GM21723 (cell line): Measurements from ENCODE around the gene STX4.

Experiments
- ATAC-seq: cut with Tn5 transposase; IDR thresholded peaks from one replicate; pipeline ENCODE4 v1.9.1; 2021; ENCODE audit warnings: mild to moderate bottlenecking, moderate library complexity; ENCODE audit not compliant: unreplicated experiment

The STX4 gene

DNA sequence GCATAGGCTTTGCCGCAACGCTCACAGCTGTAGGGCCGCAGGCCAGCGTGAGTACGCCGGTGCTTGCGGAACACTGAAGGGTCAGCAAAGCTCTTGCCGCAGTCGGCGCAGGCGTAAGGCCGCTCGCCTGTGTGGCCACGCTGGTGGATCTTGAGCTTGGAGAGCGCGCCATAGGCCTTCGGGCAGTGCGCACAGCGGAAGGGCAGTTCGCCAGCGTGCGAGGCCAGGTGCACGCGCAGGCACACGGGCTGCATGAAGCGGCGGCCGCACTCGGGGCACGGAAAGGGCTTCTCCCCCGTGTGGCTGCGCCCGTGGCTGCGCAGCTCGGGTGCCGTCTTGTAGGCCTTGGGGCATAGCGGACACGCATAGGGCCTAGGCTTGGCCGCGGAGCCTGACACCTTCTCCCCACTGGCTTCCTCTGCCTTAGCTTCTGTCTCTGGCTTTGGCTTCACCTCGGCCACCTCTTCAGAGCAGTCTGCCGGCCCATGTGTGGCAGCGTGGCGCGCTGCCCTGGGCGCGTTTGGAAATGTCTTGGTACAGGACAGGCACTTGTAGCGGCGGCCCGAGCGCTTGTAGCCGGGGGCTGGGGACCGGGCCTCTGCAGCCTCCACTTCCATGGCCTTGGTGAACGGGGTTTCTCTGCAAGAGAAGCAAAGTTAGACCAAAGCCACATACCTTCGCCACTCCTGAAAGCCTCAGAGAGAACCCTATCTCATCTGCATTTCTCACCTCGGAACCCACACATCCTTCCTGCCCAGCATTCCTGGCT lies 30.7 kb downstream of the STX4 start:
- no peak for ATAC-seq

- no peak for ATAC-seq
Measured at GRCh38 chr16:31064882-31065461, 31.6 kb downstream of the STX4 start.

- ATAC-seq, result no peak
Measured at GRCh38 chr16:31067342-31067741, 34.0 kb downstream of the STX4 start.

DNA sequence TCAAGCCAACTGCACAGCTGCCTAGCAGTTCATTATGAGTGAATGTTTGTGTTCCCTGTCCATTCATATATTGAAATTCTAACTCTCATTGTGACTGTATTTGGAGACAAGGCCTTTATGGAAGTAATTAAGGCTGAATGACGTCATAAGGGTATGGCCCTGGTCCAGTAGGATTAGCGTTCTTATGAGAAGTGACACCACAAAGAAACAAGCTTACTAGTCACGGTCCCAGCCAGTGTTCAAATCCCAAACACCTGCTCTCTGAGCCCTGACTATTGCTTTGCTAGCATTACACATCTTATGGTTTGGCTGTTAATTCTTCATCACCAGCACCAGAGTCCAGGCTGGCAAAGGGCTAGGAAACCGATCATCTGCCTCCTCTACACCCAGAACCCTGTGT lies 38.5 kb downstream of the STX4 start:
- no peak for ATAC-seq

DNA sequence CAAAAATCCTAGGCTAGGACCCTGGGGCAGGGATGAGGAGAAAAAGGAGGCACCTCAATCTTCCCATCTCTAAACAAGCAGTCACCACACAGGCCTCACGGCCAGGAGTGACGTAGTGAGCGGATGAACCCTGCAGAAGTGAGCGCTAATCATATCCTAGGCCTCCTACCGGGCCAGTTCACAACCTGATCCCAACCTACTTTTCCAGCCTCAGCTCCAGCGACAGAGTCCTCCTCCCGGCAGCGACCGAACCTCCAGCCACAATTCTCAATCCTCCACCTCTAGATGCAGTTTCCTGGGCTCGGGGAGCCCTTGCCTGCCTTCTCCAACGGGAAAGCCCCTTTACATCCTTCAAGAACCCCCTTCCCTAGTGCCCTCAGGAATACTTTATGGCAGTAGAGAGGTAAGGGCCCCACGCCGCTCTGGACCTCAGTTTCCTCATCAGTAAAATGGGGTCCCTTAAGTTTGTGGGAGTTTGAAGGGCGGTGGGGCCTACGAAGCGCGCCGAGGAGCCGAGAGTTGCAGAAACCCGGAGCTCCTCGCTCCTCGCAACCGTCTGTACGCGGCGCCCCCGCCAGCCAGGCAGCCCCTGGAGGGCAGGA lies 39.3 kb downstream of the STX4 start:
- peak; percentile 1 for ATAC-seq

DNA sequence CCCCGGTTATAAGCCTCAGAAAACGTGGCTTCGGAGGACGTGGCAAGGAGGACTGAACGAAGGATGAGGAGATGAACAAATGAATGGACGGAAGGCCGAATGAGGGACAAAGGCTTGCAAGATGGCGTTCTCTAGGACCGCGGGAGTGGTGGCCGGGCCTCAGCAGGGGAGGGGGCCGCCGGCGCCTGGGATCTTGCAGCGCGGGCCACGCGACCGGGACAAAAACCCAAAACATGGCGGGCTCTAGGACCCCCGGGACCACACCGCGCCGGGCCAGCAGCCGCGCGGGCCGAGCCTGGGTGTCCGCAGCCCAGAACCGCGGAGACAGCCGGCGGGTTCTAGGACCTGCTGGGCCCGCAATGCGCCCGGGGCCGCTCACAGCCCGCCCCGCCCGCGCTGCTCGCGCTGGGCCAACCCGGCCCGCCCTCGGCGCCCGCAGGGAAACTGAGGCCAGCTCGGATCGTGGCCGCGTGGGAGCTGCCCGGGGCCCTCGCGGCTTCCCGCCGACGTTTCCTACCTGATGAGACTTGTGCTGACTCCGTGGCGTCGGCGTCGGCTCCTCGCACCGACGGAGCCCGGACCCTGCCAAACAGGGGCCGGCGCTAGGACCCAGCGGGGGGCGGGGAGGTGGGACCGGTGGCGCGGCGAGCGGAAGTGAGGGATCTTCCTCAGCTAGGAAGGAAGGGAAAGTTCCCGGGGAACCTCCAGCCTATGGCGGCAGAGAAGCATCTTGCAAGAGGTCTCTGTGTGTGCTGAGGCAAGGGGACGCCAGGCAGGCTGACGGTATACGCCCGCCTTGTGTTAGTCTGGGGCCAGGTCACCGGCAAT lies 40.0 kb downstream of the STX4 start:
- ATAC-seq, result peak; percentile 58

DNA sequence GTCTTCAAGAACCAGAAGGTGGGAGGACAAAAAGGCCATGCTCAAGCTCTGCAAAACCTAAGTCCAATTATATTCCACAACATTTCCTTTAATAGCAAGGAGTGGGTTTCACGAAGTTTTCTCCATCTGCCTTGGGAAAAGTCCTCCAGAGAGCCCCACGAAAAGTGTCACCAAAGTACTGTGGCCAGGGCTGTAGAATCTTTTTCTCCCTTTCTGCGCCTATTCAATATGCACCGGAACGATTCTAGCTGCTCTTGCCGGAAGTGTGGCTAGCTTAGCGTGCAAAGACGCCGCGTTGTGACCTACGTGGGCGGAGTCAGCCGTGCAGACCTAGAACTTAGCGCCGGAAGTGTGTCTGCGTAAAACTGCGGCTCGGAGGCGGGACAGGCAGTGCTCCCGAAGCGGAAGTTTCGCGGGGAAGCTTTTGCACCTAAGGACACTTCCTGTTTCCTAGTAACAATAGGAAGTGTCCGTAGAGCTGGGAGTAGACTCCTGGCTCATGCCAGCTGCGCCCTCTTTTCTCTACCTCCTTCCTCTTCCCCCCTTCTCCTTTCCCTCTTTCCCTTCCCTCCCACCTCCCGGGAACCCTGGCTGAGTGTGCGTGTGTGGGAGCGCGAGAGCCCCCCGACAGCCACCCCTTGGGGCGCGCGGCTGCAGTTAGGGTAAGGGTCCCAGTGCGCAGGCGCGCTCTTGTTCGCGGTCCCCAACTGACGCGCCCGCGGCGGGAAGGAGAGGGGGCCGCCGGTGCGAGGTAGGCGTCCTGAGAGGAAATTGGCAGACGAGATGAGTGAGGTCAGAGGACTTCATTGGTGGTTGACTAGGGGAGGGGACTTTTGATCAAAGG lies 40.8 kb downstream of the STX4 start, which contains the start of the genes ZNF646 and ZNF668:
TSS of gene ZNF646 (plus strand) at position 453 of the 844 bp plus-strand sequence. CDS start 1,903 bp downstream, outside the sequence.
TSS of gene ZNF668 (minus strand) at position 271 of the 844 bp plus-strand sequence. CDS start 9,781 bp downstream, outside the sequence.
- peak; percentile 78 for ATAC-seq

DNA sequence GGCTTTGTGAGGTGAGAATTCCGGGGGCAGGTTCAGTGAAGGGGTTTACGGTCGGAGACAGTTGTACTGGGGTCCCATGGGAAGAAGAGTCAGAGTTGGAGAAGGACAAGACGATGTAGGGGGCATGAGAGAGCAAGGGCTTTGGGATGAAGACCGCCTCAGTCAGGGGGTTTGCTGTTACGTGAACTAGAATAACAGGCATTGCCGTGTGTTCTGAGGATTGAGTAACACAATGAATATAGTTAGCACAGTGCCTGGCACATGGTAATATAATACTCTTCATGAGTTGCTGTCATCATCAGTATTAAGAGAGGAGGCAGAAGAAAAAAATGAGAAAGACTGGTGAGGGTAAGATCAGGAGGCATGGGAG lies 41.4 kb downstream of the STX4 start:
- no peak for ATAC-seq

DNA sequence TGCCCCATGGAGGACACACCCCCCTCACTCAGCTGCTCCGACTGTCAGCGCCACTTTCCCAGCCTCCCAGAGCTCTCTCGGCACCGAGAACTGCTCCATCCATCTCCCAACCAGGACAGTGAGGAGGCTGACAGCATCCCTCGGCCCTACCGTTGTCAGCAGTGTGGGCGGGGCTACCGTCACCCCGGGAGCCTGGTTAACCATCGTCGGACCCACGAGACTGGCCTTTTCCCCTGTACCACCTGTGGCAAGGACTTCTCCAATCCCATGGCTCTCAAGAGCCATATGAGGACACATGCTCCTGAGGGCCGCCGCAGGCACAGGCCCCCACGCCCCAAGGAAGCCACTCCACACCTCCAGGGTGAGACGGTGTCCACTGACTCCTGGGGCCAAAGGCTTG lies 43.0 kb downstream of the STX4 start:
- ATAC-seq, result no peak

- no peak for ATAC-seq
Measured at GRCh38 chr16:31077024-31077423, 43.7 kb downstream of the STX4 start.

GRCh38 chr16:31077592-31078396 lies 44.4 kb downstream of the STX4 start:
- no peak for ATAC-seq

DNA sequence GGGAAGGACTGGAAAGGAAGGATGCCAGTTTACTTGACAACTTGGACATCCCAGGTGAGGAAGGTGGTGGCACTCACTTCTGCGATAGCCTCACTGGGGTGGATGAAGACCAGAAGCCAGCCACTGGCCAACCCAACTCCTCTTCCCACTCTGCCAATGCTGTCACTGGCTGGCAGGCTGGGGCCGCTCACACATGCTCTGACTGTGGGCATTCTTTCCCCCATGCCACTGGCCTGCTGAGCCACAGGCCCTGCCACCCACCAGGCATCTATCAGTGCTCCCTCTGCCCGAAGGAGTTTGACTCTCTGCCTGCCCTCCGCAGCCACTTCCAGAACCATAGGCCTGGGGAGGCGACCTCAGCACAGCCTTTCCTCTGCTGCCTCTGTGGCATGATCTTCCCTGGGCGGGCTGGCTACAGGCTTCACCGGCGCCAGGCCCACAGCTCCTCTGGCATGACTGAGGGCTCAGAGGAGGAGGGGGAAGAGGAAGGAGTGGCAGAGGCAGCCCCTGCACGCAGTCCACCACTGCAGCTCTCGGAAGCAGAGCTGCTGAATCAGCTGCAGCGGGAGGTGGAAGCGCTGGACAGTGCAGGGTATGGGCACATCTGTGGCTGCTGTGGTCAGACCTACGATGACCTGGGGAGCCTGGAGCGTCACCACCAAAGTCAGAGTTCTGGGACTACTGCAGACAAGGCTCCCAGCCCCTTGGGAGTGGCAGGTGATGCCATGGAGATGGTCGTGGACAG lies 45.4 kb downstream of the STX4 start:
- no peak for ATAC-seq

- ATAC-seq, result no peak
Measured at GRCh38 chr16:31079342-31079944, 46.1 kb downstream of the STX4 start.

DNA sequence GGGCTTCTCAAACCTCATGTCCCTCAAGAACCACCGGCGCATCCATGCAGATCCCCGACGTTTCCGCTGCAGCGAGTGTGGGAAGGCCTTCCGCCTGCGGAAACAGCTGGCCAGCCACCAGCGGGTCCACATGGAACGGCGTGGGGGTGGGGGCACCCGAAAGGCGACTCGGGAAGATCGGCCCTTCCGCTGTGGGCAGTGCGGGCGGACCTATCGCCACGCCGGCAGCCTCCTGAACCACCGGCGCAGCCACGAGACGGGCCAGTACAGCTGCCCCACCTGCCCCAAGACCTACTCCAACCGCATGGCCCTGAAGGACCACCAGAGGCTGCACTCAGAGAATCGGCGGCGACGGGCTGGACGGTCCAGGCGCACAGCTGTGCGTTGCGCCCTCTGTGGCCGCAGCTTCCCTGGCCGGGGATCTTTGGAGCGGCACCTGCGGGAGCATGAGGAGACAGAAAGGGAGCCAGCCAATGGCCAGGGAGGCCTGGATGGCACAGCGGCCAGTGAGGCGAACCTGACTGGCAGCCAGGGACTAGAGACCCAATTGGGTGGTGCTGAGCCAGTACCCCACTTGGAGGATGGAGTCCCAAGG lies 46.8 kb downstream of the STX4 start:
- no peak for ATAC-seq

- no peak for ATAC-seq
Measured at GRCh38 chr16:31080756-31081419, 47.5 kb downstream of the STX4 start.

DNA sequence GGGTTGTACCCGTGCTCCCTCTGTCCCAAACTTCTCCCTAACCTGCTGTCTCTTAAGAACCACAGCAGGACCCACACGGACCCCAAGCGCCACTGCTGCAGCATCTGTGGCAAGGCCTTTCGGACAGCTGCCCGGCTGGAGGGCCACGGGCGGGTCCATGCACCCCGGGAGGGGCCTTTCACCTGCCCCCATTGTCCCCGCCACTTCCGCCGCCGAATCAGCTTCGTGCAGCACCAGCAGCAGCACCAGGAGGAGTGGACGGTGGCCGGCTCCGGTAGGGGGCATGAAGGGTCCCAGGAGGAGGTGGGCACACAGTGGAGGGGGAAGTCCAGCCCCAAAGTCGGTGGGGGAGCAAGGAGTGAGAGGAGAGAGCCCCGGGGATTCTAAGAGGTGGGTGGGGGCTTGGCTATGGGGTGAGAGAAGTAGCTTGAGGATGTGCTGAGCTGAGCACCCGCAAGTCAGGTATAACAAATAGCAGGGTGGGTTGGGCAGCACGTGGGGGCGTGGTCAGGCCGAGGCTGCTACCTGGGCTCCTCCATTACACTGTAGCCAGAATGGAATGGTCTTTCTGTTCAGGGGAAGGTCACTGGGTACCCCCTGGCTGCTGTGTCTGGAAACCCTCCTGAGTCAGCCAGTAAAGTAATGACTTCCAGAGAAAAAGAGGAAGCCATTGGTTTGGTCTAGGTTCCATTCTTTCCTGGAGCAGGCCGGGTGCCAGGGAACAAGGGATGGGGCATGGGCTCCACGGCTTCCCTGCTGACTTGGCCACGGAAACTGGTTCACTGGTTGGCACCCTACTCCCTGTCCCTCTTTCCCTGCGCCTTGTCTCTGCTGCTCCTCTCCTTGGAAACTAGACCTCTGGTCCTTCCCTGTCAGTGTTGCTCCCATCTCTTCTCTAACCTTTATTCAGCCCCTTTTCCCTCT lies 48.3 kb downstream of the STX4 start:
- no peak for ATAC-seq
